Astrocyte of the cerebellum (primary cell): ENCODE results near the gene SMOC1.

Experiments
- DNase-seq: peaks from one replicate; pipeline ENCODE4 v3.0.0-alpha.2; 2011; ENCODE audit warnings: low read depth
- H3K4me3 ChIP-seq: 2 replicates; pipeline ENCODE4 v1.5.1; 2011; ENCODE audit warnings: mild to moderate bottlenecking, low read depth, low read length, moderate library complexity
- in situ Hi-C: cut with HindIII; loops from 2 replicates; pipeline ENCODE4 v1.10.0; 2017; ENCODE audit warnings: low sequenced_read_pairs
- TF ChIP-seq, protein P1 (sequence below): IDR thresholded peaks from 2 replicates; pipeline ENCODE4 v1.5.1; 2012; ENCODE audit warnings: low read length, low read depth, moderate library complexity, mild to moderate bottlenecking; ENCODE audit errors: missing control alignments

Gene SMOC1

DNA sequence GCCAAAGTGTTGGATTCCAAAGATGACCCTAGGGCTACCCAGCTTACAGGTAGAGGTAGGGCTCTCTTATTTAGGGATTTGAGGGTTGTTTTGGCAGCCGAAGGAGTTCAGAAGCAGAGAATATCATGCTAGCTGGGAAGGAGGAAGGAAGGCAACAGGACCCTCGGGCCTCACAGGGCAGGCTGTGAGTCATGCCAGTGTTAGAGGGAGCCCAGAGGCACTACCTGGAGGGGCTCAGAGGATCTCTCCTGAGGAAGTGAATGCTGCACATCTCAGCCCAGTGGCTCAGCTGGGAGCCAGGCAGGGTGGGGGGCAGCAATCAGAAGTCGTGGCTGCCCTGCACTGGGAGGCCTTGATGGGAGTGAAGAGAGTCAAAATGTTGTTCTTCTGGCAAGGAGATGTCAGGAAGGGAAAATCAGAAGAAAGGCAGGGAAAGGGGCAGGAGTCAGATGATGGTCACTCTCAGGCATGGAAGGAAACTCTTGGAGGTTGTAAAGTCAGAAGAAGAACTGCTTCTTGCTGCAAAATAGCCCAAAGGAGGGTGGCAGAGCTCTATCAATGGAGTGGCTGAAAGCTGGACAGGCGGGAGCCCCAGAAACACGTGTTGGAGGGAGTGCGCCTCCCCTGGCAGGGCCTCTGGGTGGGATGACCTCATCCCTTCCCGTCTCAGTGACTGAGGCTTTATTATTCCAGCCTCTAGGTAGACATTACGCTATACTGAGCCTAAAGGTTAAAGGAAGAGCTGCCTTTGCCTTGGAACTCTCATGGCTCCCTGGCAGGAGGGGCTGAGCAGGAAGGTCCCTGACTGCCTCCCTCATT lies 141.3 kb downstream of the SMOC1 start:
- no peak for DNase-seq
- no peak overlapping the region for H3K4me3 ChIP-seq
- in situ Hi-C loops, result no loop called here
- TF ChIP-seq, protein P1, sequence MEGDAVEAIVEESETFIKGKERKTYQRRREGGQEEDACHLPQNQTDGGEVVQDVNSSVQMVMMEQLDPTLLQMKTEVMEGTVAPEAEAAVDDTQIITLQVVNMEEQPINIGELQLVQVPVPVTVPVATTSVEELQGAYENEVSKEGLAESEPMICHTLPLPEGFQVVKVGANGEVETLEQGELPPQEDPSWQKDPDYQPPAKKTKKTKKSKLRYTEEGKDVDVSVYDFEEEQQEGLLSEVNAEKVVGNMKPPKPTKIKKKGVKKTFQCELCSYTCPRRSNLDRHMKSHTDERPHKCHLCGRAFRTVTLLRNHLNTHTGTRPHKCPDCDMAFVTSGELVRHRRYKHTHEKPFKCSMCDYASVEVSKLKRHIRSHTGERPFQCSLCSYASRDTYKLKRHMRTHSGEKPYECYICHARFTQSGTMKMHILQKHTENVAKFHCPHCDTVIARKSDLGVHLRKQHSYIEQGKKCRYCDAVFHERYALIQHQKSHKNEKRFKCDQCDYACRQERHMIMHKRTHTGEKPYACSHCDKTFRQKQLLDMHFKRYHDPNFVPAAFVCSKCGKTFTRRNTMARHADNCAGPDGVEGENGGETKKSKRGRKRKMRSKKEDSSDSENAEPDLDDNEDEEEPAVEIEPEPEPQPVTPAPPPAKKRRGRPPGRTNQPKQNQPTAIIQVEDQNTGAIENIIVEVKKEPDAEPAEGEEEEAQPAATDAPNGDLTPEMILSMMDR, result no peak

DNA sequence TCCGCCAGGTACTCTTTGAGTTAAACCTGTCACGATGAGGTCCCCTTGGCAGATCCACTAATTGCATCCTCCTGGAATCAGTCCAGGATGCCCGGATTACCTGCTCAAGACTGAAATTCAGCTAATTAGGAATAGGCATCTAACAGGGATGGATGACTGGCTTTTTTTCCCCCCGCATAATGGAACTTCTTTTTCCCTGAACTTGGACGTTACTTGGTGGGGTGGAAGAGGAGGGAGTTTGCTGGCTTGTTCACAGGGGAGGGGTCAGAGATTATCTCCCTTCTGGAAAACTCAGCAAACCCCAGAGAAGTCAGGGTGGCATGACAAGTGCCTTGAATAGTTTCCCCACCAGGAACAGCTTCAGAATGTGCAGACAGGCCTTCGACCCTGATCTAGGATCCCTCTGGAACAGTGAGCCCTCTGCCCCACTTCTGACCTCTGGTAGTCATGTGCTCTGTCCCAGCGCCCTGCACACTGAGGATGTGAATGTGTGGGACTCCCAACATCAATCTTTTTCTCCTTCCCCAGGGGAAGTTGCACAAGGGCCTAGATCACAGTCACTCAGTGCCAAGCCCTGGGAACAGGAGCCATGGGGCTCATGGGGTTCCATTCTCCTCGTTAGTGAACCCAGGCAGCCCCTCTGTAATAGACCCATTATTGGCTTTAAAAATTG lies 142.5 kb downstream of the SMOC1 start:
- in situ Hi-C loops, result no loop called here
- DNase-seq, result no peak
- H3K4me3 ChIP-seq, result no peak overlapping the region
- TF ChIP-seq, protein P1, result no peak

DNA sequence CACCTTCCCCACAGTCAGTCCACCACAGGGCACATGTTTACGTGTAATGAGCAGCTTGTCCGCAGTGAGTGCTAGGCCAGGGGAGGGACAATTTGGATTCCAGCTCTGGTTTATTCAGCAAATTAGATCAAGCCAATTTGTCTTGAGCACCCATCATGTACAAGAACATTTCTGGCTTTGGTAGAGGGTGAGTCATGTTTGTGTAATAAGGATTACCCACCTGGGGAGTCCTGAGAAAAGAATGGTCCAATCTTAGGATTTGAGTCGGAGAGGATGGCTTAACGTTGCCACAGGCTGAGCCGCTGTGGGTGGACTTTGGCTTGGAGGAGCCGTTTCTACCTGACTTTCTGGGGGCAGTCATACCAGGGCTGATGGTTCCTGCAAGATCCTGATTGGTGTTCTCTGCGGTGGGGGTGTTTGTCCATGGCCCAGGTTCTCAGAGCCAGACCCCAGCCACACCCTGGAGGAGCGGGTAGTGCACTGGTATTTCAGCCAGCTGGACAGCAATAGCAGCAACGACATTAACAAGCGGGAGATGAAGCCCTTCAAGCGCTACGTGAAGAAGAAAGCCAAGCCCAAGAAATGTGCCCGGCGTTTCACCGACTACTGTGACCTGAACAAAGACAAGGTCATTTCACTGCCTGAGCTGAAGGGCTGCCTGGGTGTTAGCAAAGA lies 143.7 kb downstream of the SMOC1 start:
- in situ Hi-C loops, result no loop called here
- no peak overlapping the region for H3K4me3 ChIP-seq
- no peak for DNase-seq
- TF ChIP-seq, protein P1, result no peak

DNA sequence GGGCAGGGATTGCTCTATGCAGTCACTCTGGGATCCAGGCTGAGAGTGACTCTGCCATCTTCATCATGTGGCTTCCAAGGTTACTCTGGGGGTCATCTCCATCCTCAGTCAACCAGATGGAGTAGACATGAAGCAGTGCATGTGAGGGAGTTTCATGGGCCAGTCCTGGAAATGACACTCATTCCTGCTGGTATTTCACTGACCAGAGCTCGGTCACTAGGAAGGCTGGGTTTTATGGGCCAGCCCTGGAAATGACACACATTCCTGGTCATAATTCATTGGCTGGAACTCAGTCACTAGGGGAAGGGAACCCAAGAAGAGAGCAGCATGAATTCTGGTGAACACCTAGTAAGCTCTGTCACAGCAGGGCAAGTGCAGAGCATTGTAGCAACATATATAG lies 144.7 kb downstream of the SMOC1 start:
- in situ Hi-C loops, result no loop called here
- TF ChIP-seq, protein P1, result no peak
- no peak overlapping the region for H3K4me3 ChIP-seq
- no peak for DNase-seq

DNA sequence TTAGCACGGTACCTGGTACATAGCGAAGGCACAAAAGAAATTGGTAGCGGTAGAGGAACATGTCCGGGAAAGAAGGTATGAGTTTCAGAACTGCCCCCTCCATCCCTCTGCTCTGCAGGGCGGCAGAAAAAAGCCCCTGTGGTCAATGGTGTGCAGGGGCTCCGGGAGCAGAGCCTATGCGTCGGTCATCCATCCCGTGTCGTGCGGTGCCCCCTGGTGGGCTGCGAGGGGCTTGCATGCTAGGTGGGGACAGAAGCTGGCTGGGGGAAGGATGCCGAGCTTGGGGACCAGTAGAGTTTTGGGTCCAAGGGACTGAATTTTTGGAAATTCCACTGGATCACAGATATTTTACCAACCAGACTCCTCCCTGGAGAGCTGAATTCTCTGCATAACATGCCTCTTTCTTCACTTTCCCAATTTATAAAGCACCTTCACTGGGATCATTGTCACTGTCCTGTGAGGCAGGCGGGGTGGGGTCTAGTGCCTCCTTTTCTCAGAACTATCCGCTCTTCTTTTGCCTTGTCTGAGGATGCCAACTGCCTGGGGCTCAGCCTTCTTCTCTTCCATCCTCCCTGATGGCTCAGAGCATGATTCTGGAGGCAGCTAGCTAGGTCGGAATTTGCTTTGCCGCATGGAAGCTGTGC lies 148.7 kb downstream of the SMOC1 start:
- in situ Hi-C loops, result loop anchor here (25.0 kb wide), 1 partner anchor 216 kb away; no protein-coding TSS in a partner anchor
- TF ChIP-seq, protein P1, result peak; percentile 93
- DNase-seq, result no peak

More for the DNA sequence above, 148.7 kb downstream of the SMOC1 start:
- no peak overlapping the region for H3K4me3 ChIP-seq
